NCI-H345 (cell line): ENCODE measurements around the gene ZNF468.
"Not testable (repeated sequence)": the region's sequence is repeated elsewhere in the genome, so short reads cannot be mapped to it uniquely, and the experiment has no call there.

Source experiments
- DNase-seq: peaks from one replicate; lab custom pipeline; 2025; lab: John Stamatoyannopoulos, UW

The ZNF468 gene

GRCh38 chr19:52825765-52826164, 31.7 kb downstream of the ZNF468 start:
- DNase-seq = no peak

- DNase-seq = no peak
Observed at GRCh38 chr19:52823676-52824075, 33.7 kb downstream of the ZNF468 start.

- DNase-seq = peak; percentile 68
Observed at GRCh38 chr19:52821204-52821960, 36.0 kb downstream of the ZNF468 start, which contains the start of gene ZNF28. Gene ZNF28, minus strand, starts transcription at chr19:52821633. Its CDS starts 3,675 bp downstream, at chr19:52817958.

DNA sequence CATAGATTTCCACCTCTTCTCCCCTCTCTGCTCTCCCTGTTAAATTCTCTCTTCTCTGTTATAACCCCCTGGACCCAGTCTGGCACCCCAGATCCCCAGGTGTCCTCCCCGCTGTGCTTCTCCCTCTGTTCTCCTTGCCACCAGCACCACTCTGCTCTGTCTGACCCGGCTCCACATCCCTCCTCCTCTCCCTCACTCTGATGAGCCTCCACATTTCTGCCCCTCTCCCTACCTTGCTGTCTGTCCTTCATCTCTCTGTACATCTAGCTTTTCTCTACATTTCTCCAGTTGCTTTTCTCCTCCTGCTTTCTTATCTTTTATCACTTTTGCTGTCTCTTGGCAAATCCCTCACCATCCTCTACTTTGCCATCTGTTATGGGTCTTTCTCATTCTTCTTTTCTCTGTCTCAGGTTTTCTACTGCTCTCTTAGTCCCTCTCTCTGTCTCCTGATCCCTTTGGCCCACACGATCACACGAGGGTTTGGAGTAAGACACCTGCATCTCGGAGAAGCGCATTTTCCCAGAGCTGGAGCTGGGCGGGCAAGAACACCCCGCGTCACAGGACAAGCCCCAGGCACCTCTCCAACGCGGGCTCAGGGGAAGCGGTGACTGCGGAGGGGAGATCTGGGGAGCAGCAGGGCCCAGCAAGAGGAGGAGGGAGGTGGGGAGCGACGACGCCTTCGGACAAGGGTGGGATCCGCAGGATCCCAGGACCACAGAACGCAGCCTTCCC, 36.8 kb downstream of the ZNF468 start:
- DNase-seq = peak; percentile 0

- DNase-seq = no peak
Observed at GRCh38 chr19:52809801-52810200, 47.6 kb downstream of the ZNF468 start.

- not testable (repeated sequence) for DNase-seq
Observed at GRCh38 chr19:52799950-52800640, 57.3 kb downstream of the ZNF468 start.

GRCh38 chr19:52789440-52789839, 68.0 kb downstream of the ZNF468 start:
- no peak for DNase-seq
